HepG2 (cell line): Measurements from ENCODE around the gene SFI1. TPM values are rescaled to one million over a fixed set of nuclear protein-coding genes. Genes with fewer than 3 reads are reported as not detected.

ENCODE experiments used
- FIP1L1 ChIP-seq: fragments of 200-400 bp; formaldehyde crosslinking; IDR thresholded peaks from 2 replicates; pipeline ENCODE4 v1.6.1; 2018; ENCODE audit warnings: low read depth, mild to moderate bottlenecking, low read length, moderate library complexity, borderline replicate concordance; ENCODE audit not compliant: insufficient read depth
- FOXA1 ChIP-seq, 2 experiments: fragments of 450-650 bp in 1 of 2; sonication (generic) in 1 of 2; formaldehyde crosslinking in 1 of 2; IDR thresholded peaks; 2 replicates each; pipeline versions ENCODE4 v1.4.0 to v1.6.1; 2016 to 2020; ENCODE audit warnings: missing genetic modification reagents in 1 of 2
- GABPA ChIP-seq, 2 experiments: IDR thresholded peaks; 2 replicates each; pipeline ENCODE4 v1.6.1; 2011 to 2016; ENCODE audit warnings: low read depth in 2 of 2, low read length in 1 of 2, missing biosample characterization in 1 of 2, missing genetic modification characterization in 1 of 2
- HDAC1 ChIP-seq: sonication (generic); formaldehyde crosslinking; IDR thresholded peaks from 2 replicates; pipeline ENCODE4 v1.5.1; 2020; ENCODE audit warnings: mild to moderate bottlenecking, missing genetic modification reagents
- HDAC6 ChIP-seq: fragments of 200-600 bp; sonication (generic); IDR thresholded peaks from 2 replicates; pipeline ENCODE4 v1.7.0; 2017; ENCODE audit warnings: mild to moderate bottlenecking, antibody characterized with exemption, low read length, low read depth
- HNRNPK ChIP-seq: fragments of 200-400 bp; formaldehyde crosslinking; IDR thresholded peaks from 2 replicates; pipeline ENCODE4 v1.6.1; 2018; ENCODE audit warnings: low read length, low read depth, moderate library complexity, mild to moderate bottlenecking; ENCODE audit not compliant: poor library complexity, severe bottlenecking
- HNRNPL ChIP-seq: fragments of 200-400 bp; formaldehyde crosslinking; IDR thresholded peaks from 2 replicates; pipeline ENCODE4 v1.6.1; 2017; ENCODE audit warnings: mild to moderate bottlenecking, low read depth, low read length
- HNRNPUL1 ChIP-seq: fragments of 200-400 bp; formaldehyde crosslinking; IDR thresholded peaks from 2 replicates; pipeline ENCODE4 v1.6.1; 2017; ENCODE audit warnings: low read depth, mild to moderate bottlenecking, low read length, moderate library complexity
- IRF2 ChIP-seq: IDR thresholded peaks from 2 replicates; pipeline ENCODE4 v1.6.1; 2018; ENCODE audit warnings: missing genetic modification reagents, missing compliant biosample characterization
- LBX2 ChIP-seq: sonication (generic); formaldehyde crosslinking; IDR thresholded peaks from 2 replicates; pipeline ENCODE4 v1.5.0; 2020; ENCODE audit warnings: missing genetic modification reagents, mild to moderate bottlenecking, borderline replicate concordance
- SIN3A ChIP-seq: IDR thresholded peaks from 2 replicates; pipeline ENCODE4 v1.6.1; 2011; ENCODE audit warnings: low read depth, mild to moderate bottlenecking, control low read depth, low read length, borderline replicate concordance
- SKI ChIP-seq: fragments of 450-650 bp; IDR thresholded peaks from one replicate; pipeline ENCODE4 v1.6.1; 2018; ENCODE audit warnings: mild to moderate bottlenecking; ENCODE audit not compliant: partially characterized antibody
- SMAD9 ChIP-seq: sonication (generic); formaldehyde crosslinking; IDR thresholded peaks from 2 replicates; pipeline ENCODE4 v1.5.1; 2020; ENCODE audit warnings: mild to moderate bottlenecking, missing genetic modification reagents
- SOX6 ChIP-seq, 2 experiments: fragments of 450-650 bp in 1 of 2; sonication (generic) in 1 of 2; formaldehyde crosslinking in 1 of 2; IDR thresholded peaks; 2 replicates each; pipeline versions ENCODE4 v1.4.0 to v1.6.1; 2017 to 2020; ENCODE audit warnings: antibody characterized with exemption in 1 of 2, mild to moderate bottlenecking in 1 of 2, missing genetic modification reagents in 1 of 2
- TAF1 ChIP-seq: sonication (generic); formaldehyde crosslinking; IDR thresholded peaks from 2 replicates; pipeline ENCODE4 v1.4.0; 2020; ENCODE audit warnings: missing genetic modification reagents
- ZBTB1 ChIP-seq: sonication (generic); formaldehyde crosslinking; IDR thresholded peaks from 2 replicates; pipeline ENCODE4 v1.4.0; 2020; ENCODE audit warnings: missing genetic modification reagents, borderline replicate concordance
- ZNF441 ChIP-seq: sonication (generic); formaldehyde crosslinking; IDR thresholded peaks from 2 replicates; pipeline ENCODE4 v1.7.0; 2021; ENCODE audit warnings: missing genetic modification reagents, borderline replicate concordance
- ZNF563 ChIP-seq: sonication (generic); formaldehyde crosslinking; IDR thresholded peaks from 2 replicates; pipeline ENCODE4 v1.8.0; 2022; ENCODE audit warnings: mild to moderate bottlenecking, moderate library complexity, missing genetic modification reagents
- ZNF724P ChIP-seq: sonication (generic); formaldehyde crosslinking; IDR thresholded peaks from 2 replicates; pipeline ENCODE4 v1.8.0; 2022; ENCODE audit warnings: missing genetic modification reagents, borderline replicate concordance
- ZNF792 ChIP-seq: IDR thresholded peaks from 2 replicates; pipeline ENCODE4 v1.6.1; 2016
- ZNF83 ChIP-seq: sonication (generic); formaldehyde crosslinking; IDR thresholded peaks from 2 replicates; pipeline ENCODE4 v1.4.0; 2020; ENCODE audit warnings: missing genetic modification reagents, mild to moderate bottlenecking, borderline replicate concordance
- polyA plus RNA-seq, 8 experiments: library from polyadenylated mRNA; depleted of rRNA in 3 of 8; stranded (reverse) in 7 of 8; unstranded in 1 of 8; fragments of >200 nt; fragmentation: Illumina TruSeq in 4 of 8; extraction: Trizol in 4 of 8; gene quantifications; 2 replicates each; pipeline versions ENCODE4 v1.2.1 to v1.2.3, GENCODE V29; 2011 to 2016; ENCODE audit warnings: low read depth in 4 of 8, missing spikeins in 1 of 8, mixed read lengths in 1 of 8; ENCODE audit not compliant: insufficient read depth in 1 of 8
- total RNA-seq, 5 experiments: library from RNA; depleted of rRNA; stranded (reverse); fragments of >200 nt; fragmentation: Illumina TruSeq; extraction: Trizol; gene quantifications; 2 replicates each; pipeline ENCODE4 v1.2.3, GENCODE V29; 2016; ENCODE audit warnings: low read depth in 1 of 5
- TF ChIP-seq, protein P1 (sequence below), 2 experiments: sonication (generic) in 1 of 2; formaldehyde crosslinking in 1 of 2; IDR thresholded peaks; 2 replicates each; pipeline versions ENCODE4 v1.6.1 to v1.9.0; 2014 to 2022; ENCODE audit warnings: antibody characterized with exemption in 1 of 2, borderline replicate concordance in 1 of 2, inconsistent platforms in 1 of 2, low read depth in 1 of 2, missing genetic modification reagents in 1 of 2

SFI1 gene
- total and polyA plus RNA-seq, 2 of the 13 experiments (the other 11 are each of a cell fraction or from before 2014, with no cell fraction given) = 20.5 to 40.1 TPM

- no peak for TF ChIP-seq SOX6 (IDR thresholded peaks at IDR 0.05)
- TF ChIP-seq SOX6 (CRISPR knock-in tag; IDR thresholded peaks at IDR 0.05) = peak; percentile 6; the same call in 1 of the 2 replicates
- TF ChIP-seq FIP1L1 = no peak
- TF ChIP-seq ZBTB1 (CRISPR knock-in tag) = no peak
- no peak for TF ChIP-seq FOXA1 (IDR thresholded peaks at IDR 0.05)
- TF ChIP-seq FOXA1 (CRISPR knock-in tag; IDR thresholded peaks at IDR 0.05) = peak; percentile 1; the same call in 1 of the 2 replicates
- TF ChIP-seq ZNF83 (CRISPR knock-in tag) = 0 out of 2 replicates have a peak, but pooled peaks have one; percentile 34
- 0 out of 2 replicates have a peak, but pooled peaks have one; percentile 30 for TF ChIP-seq ZNF441 (CRISPR knock-in tag)
- peak; percentile 98 for TF ChIP-seq TAF1 (CRISPR knock-in tag)
- TF ChIP-seq HNRNPUL1 = no peak
- TF ChIP-seq GABPA (IDR thresholded peaks at IDR 0.05; ENCODE audit: low read depth, low read length) = no peak
- peak; percentile 45; the same call in 1 of the 2 replicates for TF ChIP-seq GABPA (CRISPR knock-in tag; IDR thresholded peaks at IDR 0.05; ENCODE audit: low read depth)
- TF ChIP-seq ZNF563 (CRISPR knock-in tag) = no peak
- peak; percentile 95 for TF ChIP-seq HDAC1 (CRISPR knock-in tag)
- no peak for TF ChIP-seq HNRNPK
- TF ChIP-seq ZNF792 (CRISPR knock-in tag) = 0 out of 2 replicates have a peak, but pooled peaks have one; percentile 66
- peak; percentile 53; the same call in 1 of the 2 replicates for TF ChIP-seq HNRNPL
- TF ChIP-seq HDAC6 = no peak
- TF ChIP-seq LBX2 (CRISPR knock-in tag) = peak; percentile 85; the same call in 1 of the 2 replicates
- peak; percentile 82 for TF ChIP-seq SKI
- TF ChIP-seq, protein P1, sequence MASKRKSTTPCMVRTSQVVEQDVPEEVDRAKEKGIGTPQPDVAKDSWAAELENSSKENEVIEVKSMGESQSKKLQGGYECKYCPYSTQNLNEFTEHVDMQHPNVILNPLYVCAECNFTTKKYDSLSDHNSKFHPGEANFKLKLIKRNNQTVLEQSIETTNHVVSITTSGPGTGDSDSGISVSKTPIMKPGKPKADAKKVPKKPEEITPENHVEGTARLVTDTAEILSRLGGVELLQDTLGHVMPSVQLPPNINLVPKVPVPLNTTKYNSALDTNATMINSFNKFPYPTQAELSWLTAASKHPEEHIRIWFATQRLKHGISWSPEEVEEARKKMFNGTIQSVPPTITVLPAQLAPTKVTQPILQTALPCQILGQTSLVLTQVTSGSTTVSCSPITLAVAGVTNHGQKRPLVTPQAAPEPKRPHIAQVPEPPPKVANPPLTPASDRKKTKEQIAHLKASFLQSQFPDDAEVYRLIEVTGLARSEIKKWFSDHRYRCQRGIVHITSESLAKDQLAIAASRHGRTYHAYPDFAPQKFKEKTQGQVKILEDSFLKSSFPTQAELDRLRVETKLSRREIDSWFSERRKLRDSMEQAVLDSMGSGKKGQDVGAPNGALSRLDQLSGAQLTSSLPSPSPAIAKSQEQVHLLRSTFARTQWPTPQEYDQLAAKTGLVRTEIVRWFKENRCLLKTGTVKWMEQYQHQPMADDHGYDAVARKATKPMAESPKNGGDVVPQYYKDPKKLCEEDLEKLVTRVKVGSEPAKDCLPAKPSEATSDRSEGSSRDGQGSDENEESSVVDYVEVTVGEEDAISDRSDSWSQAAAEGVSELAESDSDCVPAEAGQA (IDR thresholded peaks at IDR 0.05; ENCODE audit: low read depth) = peak; percentile 92
- TF ChIP-seq, protein P1 (CRISPR knock-in tag; IDR thresholded peaks at IDR 0.05; ENCODE audit: borderline replicate concordance) = no peak
- peak; percentile 76; the same call in 1 of the 2 replicates for TF ChIP-seq ZNF724P
- peak; percentile 71 for TF ChIP-seq IRF2 (CRISPR knock-in tag)
- TF ChIP-seq SMAD9 (CRISPR knock-in tag) = 0 out of 2 replicates have a peak, but pooled peaks have one; percentile 47
- peak; percentile 70; the same call in 1 of the 2 replicates for TF ChIP-seq SIN3A
Observed at GRCh38 chr22:31661851-31662667, 165.7 kb downstream of the SFI1 start, which contains the start of gene PISD (continued).
